NCI-H1417 (cell line): ENCODE data around the gene HMGN2.
"Not testable (repeated sequence)": the region's sequence is repeated elsewhere in the genome, so short reads cannot be mapped to it uniquely, and the experiment has no call there.

Experiments
- DNase-seq, 3 experiments: peaks; one replicate each; lab custom pipeline; 2025; lab: John Stamatoyannopoulos, UW

HMGN2 gene

GRCh38 chr1:26477446-26478152 is 5.4 kb downstream of the HMGN2 start:
- peak in 1 of 3 experiments; percentile 46 for DNase-seq

- DNase-seq: peak in 1 of 3 experiments; percentile 46
These were observed 5.9 kb downstream of the HMGN2 start for GRCh38 chr1:26478159-26478558.

GRCh38 chr1:26478988-26479387 is 6.7 kb downstream of the HMGN2 start:
- no peak for DNase-seq

- DNase-seq: no peak
These were observed 10.7 kb downstream of the HMGN2 start for GRCh38 chr1:26482921-26483320.

- DNase-seq: no peak
These were observed 11.7 kb downstream of the HMGN2 start for GRCh38 chr1:26483980-26484379.

GRCh38 chr1:26490155-26490554 is 17.9 kb downstream of the HMGN2 start:
- no peak for DNase-seq

GRCh38 chr1:26493267-26493666 is 21.0 kb downstream of the HMGN2 start:
- no peak for DNase-seq

GRCh38 chr1:26493938-26494337 is 21.7 kb downstream of the HMGN2 start:
- no peak for DNase-seq

GRCh38 chr1:26496861-26497260 is 24.6 kb downstream of the HMGN2 start:
- no peak for DNase-seq

GRCh38 chr1:26498894-26499293 is 26.7 kb downstream of the HMGN2 start:
- DNase-seq: no peak

GRCh38 chr1:26500488-26501175 is 28.4 kb downstream of the HMGN2 start:
- peak; percentile 89 to 94 (median 93) for DNase-seq

GRCh38 chr1:26510711-26511110 is 38.5 kb downstream of the HMGN2 start:
- DNase-seq: not testable (repeated sequence)

- DNase-seq: not testable (repeated sequence)
These were observed 43.6 kb downstream of the HMGN2 start for GRCh38 chr1:26515836-26516235.

GRCh38 chr1:26516987-26517765 is 44.9 kb downstream of the HMGN2 start:
- DNase-seq: no peak

GRCh38 chr1:26517766-26518049 is 45.5 kb downstream of the HMGN2 start:
- DNase-seq: no peak

GRCh38 chr1:26518355-26518754 is 46.1 kb downstream of the HMGN2 start:
- no peak for DNase-seq

- no peak for DNase-seq
These were observed 48.1 kb downstream of the HMGN2 start for GRCh38 chr1:26520339-26520738.

GRCh38 chr1:26521669-26522030 is 49.4 kb downstream of the HMGN2 start:
- no peak for DNase-seq

GRCh38 chr1:26522073-26522472 is 49.8 kb downstream of the HMGN2 start:
- no peak for DNase-seq

- DNase-seq: no peak
These were observed 51.9 kb downstream of the HMGN2 start for GRCh38 chr1:26524181-26524580.
